Measurements from ENCODE around the gene PALD1. TPM values are rescaled to one million over a fixed set of nuclear protein-coding genes. Genes with fewer than 3 reads are reported as not detected.

The PALD1 gene
- total and polyA plus RNA-seq, 9 of the 15 experiments (the other 6 are each of a cell fraction or from before 2014, with no cell fraction given), result 0.03 to 0.29 (median 0.09) TPM; not detected in 2

DNA sequence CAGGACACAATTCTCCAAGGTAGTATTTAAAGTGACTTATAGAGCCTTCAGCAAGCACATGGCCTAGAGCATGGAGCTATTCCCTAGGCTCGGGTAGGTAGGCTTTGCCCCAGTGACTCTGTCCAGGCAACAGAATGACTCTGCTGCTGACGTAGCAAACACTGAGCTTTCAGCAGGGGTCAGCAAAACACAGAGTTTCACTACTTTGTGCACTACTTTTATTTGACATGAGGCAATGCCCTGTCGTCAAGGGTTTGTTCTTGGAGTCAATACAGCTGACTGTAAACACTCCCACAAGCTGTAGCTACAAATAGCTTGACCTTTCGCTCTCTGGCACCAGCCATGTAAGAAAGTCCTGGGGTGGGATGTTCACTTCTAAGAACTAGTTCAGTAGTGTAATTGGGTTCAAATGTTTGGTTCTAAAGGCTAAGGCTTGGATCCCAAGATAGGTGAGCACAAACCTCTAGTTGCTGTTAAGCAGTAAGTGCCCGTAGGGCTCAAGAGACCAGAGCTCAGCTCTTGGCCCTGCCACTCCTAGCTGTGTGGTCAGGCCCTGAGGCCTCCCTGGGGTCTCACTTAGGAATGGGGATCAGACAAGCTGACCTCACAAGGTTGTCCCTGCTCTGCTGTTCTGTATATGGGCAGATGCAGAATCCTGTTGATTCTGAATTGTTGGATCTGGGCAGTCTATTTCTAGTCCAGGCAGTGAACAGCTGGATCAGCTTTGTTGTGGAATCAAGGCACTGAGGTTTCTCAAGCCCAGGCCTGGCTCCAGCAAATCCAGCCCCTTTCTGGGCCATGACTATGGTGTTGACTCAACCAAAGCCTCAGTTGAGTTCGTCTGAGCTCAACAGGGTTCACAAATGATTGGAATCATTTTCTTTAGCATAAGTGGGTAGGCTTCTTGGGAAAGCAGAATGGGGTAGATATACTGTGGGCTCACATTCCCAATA lies 47.8 kb upstream of the PALD1 start (continued):
- no peak for TF ChIP-seq ZNF699 (CRISPR knock-in tag; IDR thresholded peaks at IDR 0.05; ENCODE audit: insufficient replicate concordance)
- TF ChIP-seq C11orf30 (IDR thresholded peaks at IDR 0.05; ENCODE audit: low read depth), result peak; percentile 52; the same call in 1 of the 2 replicates
- TF ChIP-seq ZNF316 (IDR thresholded peaks at IDR 0.05), result peak; percentile 81
- TF ChIP-seq TCF7L2 (IDR thresholded peaks at IDR 0.05; ENCODE audit: low read depth, low read length), result no peak
- TF ChIP-seq MTA3 (IDR thresholded peaks at IDR 0.05; ENCODE audit: borderline replicate concordance), result no peak
- TF ChIP-seq MECOM (CRISPR knock-in tag; IDR thresholded peaks at IDR 0.05), result no peak
- TF ChIP-seq, protein P1, sequence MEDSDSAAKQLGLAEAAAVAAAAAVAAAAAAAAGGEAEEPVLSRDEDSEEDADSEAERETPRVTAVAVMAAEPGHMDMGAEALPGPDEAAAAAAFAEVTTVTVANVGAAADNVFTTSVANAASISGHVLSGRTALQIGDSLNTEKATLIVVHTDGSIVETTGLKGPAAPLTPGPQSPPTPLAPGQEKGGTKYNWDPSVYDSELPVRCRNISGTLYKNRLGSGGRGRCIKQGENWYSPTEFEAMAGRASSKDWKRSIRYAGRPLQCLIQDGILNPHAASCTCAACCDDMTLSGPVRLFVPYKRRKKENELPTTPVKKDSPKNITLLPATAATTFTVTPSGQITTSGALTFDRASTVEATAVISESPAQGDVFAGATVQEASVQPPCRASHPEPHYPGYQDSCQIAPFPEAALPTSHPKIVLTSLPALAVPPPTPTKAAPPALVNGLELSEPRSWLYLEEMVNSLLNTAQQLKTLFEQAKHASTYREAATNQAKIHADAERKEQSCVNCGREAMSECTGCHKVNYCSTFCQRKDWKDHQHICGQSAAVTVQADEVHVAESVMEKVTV (CRISPR knock-in tag; IDR thresholded peaks at IDR 0.05), result no peak
- no peak for TF ChIP-seq SP2 (IDR thresholded peaks at IDR 0.05; ENCODE audit: extremely low read depth, low read depth, low read length, poor library complexity, severe bottlenecking)
- TF ChIP-seq ZNF79 (CRISPR knock-in tag; IDR thresholded peaks at IDR 0.05; ENCODE audit: low read depth), result no peak
- TF ChIP-seq NONO (IDR thresholded peaks at IDR 0.05; ENCODE audit: low read depth in 2 of 2, low read length in 1 of 2), result no peak
- TF ChIP-seq, protein P2, sequence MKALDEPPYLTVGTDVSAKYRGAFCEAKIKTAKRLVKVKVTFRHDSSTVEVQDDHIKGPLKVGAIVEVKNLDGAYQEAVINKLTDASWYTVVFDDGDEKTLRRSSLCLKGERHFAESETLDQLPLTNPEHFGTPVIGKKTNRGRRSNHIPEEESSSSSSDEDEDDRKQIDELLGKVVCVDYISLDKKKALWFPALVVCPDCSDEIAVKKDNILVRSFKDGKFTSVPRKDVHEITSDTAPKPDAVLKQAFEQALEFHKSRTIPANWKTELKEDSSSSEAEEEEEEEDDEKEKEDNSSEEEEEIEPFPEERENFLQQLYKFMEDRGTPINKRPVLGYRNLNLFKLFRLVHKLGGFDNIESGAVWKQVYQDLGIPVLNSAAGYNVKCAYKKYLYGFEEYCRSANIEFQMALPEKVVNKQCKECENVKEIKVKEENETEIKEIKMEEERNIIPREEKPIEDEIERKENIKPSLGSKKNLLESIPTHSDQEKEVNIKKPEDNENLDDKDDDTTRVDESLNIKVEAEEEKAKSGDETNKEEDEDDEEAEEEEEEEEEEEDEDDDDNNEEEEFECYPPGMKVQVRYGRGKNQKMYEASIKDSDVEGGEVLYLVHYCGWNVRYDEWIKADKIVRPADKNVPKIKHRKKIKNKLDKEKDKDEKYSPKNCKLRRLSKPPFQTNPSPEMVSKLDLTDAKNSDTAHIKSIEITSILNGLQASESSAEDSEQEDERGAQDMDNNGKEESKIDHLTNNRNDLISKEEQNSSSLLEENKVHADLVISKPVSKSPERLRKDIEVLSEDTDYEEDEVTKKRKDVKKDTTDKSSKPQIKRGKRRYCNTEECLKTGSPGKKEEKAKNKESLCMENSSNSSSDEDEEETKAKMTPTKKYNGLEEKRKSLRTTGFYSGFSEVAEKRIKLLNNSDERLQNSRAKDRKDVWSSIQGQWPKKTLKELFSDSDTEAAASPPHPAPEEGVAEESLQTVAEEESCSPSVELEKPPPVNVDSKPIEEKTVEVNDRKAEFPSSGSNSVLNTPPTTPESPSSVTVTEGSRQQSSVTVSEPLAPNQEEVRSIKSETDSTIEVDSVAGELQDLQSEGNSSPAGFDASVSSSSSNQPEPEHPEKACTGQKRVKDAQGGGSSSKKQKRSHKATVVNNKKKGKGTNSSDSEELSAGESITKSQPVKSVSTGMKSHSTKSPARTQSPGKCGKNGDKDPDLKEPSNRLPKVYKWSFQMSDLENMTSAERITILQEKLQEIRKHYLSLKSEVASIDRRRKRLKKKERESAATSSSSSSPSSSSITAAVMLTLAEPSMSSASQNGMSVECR (CRISPR knock-in tag; IDR thresholded peaks at IDR 0.05), result no peak
- TF ChIP-seq POLR2B (IDR thresholded peaks at IDR 0.05; ENCODE audit: low read depth, partially characterized antibody), result peak; percentile 8
- no peak for TF ChIP-seq ARID3B (CRISPR knock-in tag; IDR thresholded peaks at IDR 0.05; ENCODE audit: borderline replicate concordance)
- TF ChIP-seq NR3C1 (CRISPR knock-in tag; IDR thresholded peaks at IDR 0.05), result no peak
- TF ChIP-seq ZC3H8 (IDR thresholded peaks at IDR 0.05), result no peak
- no peak for TF ChIP-seq MITF (IDR thresholded peaks at IDR 0.05)
- no peak for TF ChIP-seq ZBTB17 (CRISPR knock-in tag; IDR thresholded peaks at IDR 0.05)
- no peak for TF ChIP-seq POLR2AphosphoS2 (IDR thresholded peaks at IDR 0.05; ENCODE audit: low read length)
